Hepatocyte (in vitro differentiated cells): ENCODE measurements around the gene PHF2. TPM values are rescaled to one million over a fixed set of nuclear protein-coding genes. Genes with fewer than 3 reads are reported as not detected.

ENCODE experiments used
- DNase-seq: peaks from one replicate; pipeline ENCODE4 v3.0.0-alpha.2; 2016; ENCODE audit warnings: low spot score
- H2AFZ ChIP-seq: fragments of 200-600 bp; sonication (generic); 2 replicates; pipeline ENCODE4 v1.6.0; 2016; ENCODE audit warnings: antibody characterized with exemption, mild to moderate bottlenecking
- H3K27ac ChIP-seq: fragments of 200-600 bp; sonication (generic); 2 replicates; pipeline ENCODE4 v1.5.1; 2016; ENCODE audit warnings: mild to moderate bottlenecking
- H3K27me3 ChIP-seq: fragments of 200-600 bp; sonication (generic); 2 replicates; pipeline ENCODE4 v1.6.1; 2016
- H3K36me3 ChIP-seq: fragments of 200-600 bp; sonication (generic); replicated peaks from 2 replicates; pipeline ENCODE4 v1.5.1; 2016; ENCODE audit warnings: low read depth; ENCODE audit not compliant: insufficient read depth
- H3K4me1 ChIP-seq: fragments of 200-600 bp; sonication (generic); 2 replicates; pipeline ENCODE4 v1.5.1; 2016; ENCODE audit warnings: mild to moderate bottlenecking, moderate library complexity; ENCODE audit not compliant: insufficient read depth
- H3K4me2 ChIP-seq: fragments of 200-600 bp; sonication (generic); 2 replicates; pipeline ENCODE4 v1.6.0; 2016
- H3K4me3 ChIP-seq: fragments of 200-600 bp; sonication (generic); 2 replicates; pipeline ENCODE4 v1.5.1; 2016; ENCODE audit warnings: mild to moderate bottlenecking
- H3K79me2 ChIP-seq: fragments of 200-600 bp; sonication (generic); 2 replicates; pipeline ENCODE4 v1.6.0; 2017; ENCODE audit warnings: mild to moderate bottlenecking
- H3K9me2 ChIP-seq: fragments of 200-600 bp; sonication (generic); replicated peaks from 2 replicates; pipeline ENCODE4 v1.6.0; 2017; ENCODE audit warnings: mild to moderate bottlenecking; ENCODE audit not compliant: insufficient read depth
- H3K9me3 ChIP-seq: fragments of 200-600 bp; sonication (generic); 2 replicates; pipeline ENCODE4 v1.5.1; 2016; ENCODE audit warnings: low read depth, mild to moderate bottlenecking
- H4K20me1 ChIP-seq: fragments of 200-600 bp; sonication (generic); 2 replicates; pipeline ENCODE4 v1.6.0; 2016; ENCODE audit warnings: mild to moderate bottlenecking; ENCODE audit not compliant: insufficient read depth, poor library complexity, severe bottlenecking
- EZH2 ChIP-seq: fragments of 200-600 bp; sonication (generic); IDR thresholded peaks from 2 replicates; pipeline ENCODE4 v1.6.1; 2016; ENCODE audit warnings: antibody characterized with exemption, mild to moderate bottlenecking, borderline replicate concordance
- EZH2phosphoT487 ChIP-seq: fragments of 200-600 bp; sonication (generic); IDR thresholded peaks from one replicate; pipeline ENCODE4 v1.6.1; 2018; ENCODE audit warnings: antibody characterized with exemption, mild to moderate bottlenecking, low read depth, moderate library complexity; ENCODE audit not compliant: unreplicated experiment, severe bottlenecking
- WGBS: methylation state at CpG from one replicate; pipeline ENCODE4 v1.1.6; 2016; ENCODE audit warnings: low lambda C conversion rate; ENCODE audit errors: missing lambda C conversion rate; 5-methylcytosine and 5-hydroxymethylcytosine counted together
- polyA plus RNA-seq: library from polyadenylated mRNA; unstranded; fragments of >200 nt; fragmentation: Nextera tagmentation; extraction: Ambion mirVana; gene quantifications from 2 replicates; pipeline ENCODE4 v1.2.1, GENCODE V29; 2016
- total RNA-seq: library from RNA; depleted of rRNA; stranded (reverse); fragments of >200 nt; gene quantifications from 2 replicates; pipeline ENCODE4 v1.2.3, GENCODE V29; 2014
- TF ChIP-seq, protein P1 (sequence below): fragments of 200-600 bp; sonication (generic); IDR thresholded peaks from 2 replicates; pipeline ENCODE4 v1.5.1; 2016; ENCODE audit warnings: antibody characterized with exemption, mild to moderate bottlenecking; ENCODE audit not compliant: poor library complexity

The PHF2 gene
- total and polyA plus RNA-seq, 2 experiments from 2014 or later: 10.5 to 19.8 TPM

GRCh38 chr9:93589688-93590087 lies 13.3 kb downstream of the PHF2 start:
- Histone ChIP-seq H3K27ac (no peak overlapping the region), H2AFZ (no peak overlapping the region), H3K36me3 (no peaks in the 10 kb centered on the region), H3K4me1 (peaks cover 32% of the 10 kb centered on the region), H3K9me2 (no peaks in the 10 kb centered on the region), H3K4me3 (no peak overlapping the region), H4K20me1 (peaks cover 82% of the 10 kb centered on the region), H3K27me3 (no peaks in the 10 kb centered on the region), H3K4me2 (peak overlapping the region; percentile 3), H3K79me2 (peaks cover 96% of the 10 kb centered on the region), H3K9me3 (no peaks in the 10 kb centered on the region)
- peak; percentile 37 for DNase-seq
- TF ChIP-seq, protein P1, sequence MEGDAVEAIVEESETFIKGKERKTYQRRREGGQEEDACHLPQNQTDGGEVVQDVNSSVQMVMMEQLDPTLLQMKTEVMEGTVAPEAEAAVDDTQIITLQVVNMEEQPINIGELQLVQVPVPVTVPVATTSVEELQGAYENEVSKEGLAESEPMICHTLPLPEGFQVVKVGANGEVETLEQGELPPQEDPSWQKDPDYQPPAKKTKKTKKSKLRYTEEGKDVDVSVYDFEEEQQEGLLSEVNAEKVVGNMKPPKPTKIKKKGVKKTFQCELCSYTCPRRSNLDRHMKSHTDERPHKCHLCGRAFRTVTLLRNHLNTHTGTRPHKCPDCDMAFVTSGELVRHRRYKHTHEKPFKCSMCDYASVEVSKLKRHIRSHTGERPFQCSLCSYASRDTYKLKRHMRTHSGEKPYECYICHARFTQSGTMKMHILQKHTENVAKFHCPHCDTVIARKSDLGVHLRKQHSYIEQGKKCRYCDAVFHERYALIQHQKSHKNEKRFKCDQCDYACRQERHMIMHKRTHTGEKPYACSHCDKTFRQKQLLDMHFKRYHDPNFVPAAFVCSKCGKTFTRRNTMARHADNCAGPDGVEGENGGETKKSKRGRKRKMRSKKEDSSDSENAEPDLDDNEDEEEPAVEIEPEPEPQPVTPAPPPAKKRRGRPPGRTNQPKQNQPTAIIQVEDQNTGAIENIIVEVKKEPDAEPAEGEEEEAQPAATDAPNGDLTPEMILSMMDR: no peak
- TF ChIP-seq EZH2phosphoT487: no peak
- no peak for TF ChIP-seq EZH2
- 24% methylated on average over 8 of the region's 8 CpGs for WGBS

DNA sequence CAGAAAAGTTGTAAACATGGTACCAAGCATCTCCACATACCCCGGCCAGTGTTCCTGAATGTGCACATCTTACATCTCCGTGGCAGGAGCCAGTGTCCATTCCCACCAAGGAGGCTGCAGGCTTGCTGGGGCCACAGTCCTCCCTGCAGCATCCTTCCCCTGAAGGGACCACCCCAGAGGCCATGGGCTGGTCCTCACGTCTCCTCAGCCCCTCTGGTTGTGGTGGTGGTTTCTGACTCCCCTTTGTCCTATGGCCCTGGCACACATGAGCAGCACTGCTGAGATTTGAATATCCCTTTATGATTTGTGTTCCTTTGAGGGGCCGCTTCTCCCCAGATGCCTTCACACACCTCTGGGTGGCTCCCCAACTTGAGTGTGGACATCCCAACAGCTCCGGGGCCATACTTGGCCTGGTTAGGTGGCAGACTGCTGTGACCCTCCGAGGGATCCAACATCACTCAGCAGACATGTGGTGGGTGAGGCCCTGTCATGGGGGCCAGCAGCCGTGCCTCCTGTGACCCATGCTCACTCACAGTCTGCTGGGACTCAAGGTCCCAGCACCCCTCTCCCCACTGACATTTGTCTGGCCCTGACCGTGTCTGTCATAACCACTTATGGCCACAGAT lies 14.3 kb downstream of the PHF2 start:
- Histone ChIP-seq H3K9me2 (no peaks in the 10 kb centered on the region), H3K36me3 (no peaks in the 10 kb centered on the region), H3K79me2 (peaks cover 96% of the 10 kb centered on the region), H3K4me2 (no peak overlapping the region), H3K4me1 (peaks cover 32% of the 10 kb centered on the region), H3K4me3 (no peak overlapping the region), H3K9me3 (no peaks in the 10 kb centered on the region), H3K27ac (no peak overlapping the region), H3K27me3 (no peaks in the 10 kb centered on the region), H2AFZ (no peak overlapping the region), H4K20me1 (peaks cover 84% of the 10 kb centered on the region)
- TF ChIP-seq, protein P1: no peak
- no peak for TF ChIP-seq EZH2phosphoT487
- no peak for TF ChIP-seq EZH2
- 86% methylated on average over 8 of the region's 8 CpGs for WGBS
- DNase-seq: no peak

DNA sequence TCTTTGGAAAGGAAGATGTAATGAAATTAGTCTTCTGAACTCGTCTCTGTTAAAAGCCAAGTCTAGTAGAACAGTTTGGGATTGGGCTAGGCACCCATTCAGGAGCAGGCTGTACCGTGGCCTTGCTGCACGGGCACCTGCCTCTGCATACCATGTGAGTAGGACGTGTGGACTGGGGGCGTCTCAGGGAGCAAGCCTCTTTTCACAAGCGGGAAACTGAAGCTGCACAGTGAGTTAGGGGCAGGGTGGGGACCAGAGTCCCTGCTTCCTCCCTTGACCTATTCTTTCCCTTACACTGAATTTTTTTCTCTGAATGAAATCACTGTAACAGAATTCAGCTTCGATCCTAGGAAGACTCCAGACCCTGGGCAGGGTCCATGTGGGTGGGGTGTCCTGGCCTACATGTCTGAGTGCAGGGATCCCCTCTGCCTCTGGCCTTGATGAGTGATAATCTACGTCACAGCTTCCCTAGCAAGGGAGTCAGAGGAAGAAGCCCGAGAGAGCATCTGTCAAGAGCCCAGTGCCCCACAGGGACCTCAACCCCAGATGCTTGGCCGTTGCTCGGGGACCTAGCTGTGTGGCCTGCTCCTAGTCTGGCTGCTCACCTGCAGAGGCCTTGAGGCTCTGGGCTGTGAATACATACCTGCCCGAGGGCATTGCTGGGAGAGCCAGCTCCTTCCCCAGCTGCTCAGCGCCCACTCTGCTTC lies 15.1 kb downstream of the PHF2 start:
- H2AFZ ChIP-seq: no peak overlapping the region
- H3K36me3 ChIP-seq: no peaks in the 10 kb centered on the region
- H3K27me3 ChIP-seq: no peaks in the 10 kb centered on the region
- H3K9me3 ChIP-seq: no peaks in the 10 kb centered on the region
- H3K4me3 ChIP-seq: no peak overlapping the region
- no peak overlapping the region for H3K27ac ChIP-seq
- TF ChIP-seq EZH2 (no peak), EZH2phosphoT487 (no peak)
- peaks cover 96% of the 10 kb centered on the region for H3K79me2 ChIP-seq
- H3K4me2 ChIP-seq: no peak overlapping the region
- peaks cover 77% of the 10 kb centered on the region for H4K20me1 ChIP-seq
- H3K4me1 ChIP-seq: peaks cover 32% of the 10 kb centered on the region
- DNase-seq: no peak
- no peaks in the 10 kb centered on the region for H3K9me2 ChIP-seq
- WGBS: 90% methylated on average over 13 of the region's 13 CpGs

GRCh38 chr9:93592008-93592642 lies 15.7 kb downstream of the PHF2 start:
- peaks cover 32% of the 10 kb centered on the region for H3K4me1 ChIP-seq
- TF ChIP-seq, protein P1: no peak
- TF ChIP-seq EZH2 (no peak), EZH2phosphoT487 (no peak)

More at GRCh38 chr9:93592008-93592642, 15.7 kb downstream of the PHF2 start:
- Histone ChIP-seq H3K27me3 (no peaks in the 10 kb centered on the region), H3K27ac (no peak overlapping the region), H3K4me2 (no peak overlapping the region), H3K79me2 (peaks cover 96% of the 10 kb centered on the region), H3K9me2 (no peaks in the 10 kb centered on the region), H3K36me3 (no peaks in the 10 kb centered on the region), H3K4me3 (no peak overlapping the region), H4K20me1 (peaks cover 70% of the 10 kb centered on the region), H2AFZ (no peak overlapping the region), H3K9me3 (no peaks in the 10 kb centered on the region)
- WGBS: 95% methylated on average over 8 of the region's 8 CpGs
- no peak for DNase-seq
